Measurements from ENCODE around the gene OR1L1. TPM values are rescaled to one million over a fixed set of nuclear protein-coding genes. Genes with fewer than 3 reads are reported as not detected.

Gene OR1L1, protein sequence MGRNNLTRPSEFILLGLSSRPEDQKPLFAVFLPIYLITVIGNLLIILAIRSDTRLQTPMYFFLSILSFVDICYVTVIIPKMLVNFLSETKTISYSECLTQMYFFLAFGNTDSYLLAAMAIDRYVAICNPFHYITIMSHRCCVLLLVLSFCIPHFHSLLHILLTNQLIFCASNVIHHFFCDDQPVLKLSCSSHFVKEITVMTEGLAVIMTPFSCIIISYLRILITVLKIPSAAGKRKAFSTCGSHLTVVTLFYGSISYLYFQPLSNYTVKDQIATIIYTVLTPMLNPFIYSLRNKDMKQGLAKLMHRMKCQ
- total RNA-seq, result not detected

GRCh38 chr9:122661416-122661815 is at the start of gene OR1L1:
TSS of gene OR1L1 (plus strand) at chr9:122661716. CDS start at chr9:122661716, 0 bp downstream.
- TF ChIP-seq, protein P1, sequence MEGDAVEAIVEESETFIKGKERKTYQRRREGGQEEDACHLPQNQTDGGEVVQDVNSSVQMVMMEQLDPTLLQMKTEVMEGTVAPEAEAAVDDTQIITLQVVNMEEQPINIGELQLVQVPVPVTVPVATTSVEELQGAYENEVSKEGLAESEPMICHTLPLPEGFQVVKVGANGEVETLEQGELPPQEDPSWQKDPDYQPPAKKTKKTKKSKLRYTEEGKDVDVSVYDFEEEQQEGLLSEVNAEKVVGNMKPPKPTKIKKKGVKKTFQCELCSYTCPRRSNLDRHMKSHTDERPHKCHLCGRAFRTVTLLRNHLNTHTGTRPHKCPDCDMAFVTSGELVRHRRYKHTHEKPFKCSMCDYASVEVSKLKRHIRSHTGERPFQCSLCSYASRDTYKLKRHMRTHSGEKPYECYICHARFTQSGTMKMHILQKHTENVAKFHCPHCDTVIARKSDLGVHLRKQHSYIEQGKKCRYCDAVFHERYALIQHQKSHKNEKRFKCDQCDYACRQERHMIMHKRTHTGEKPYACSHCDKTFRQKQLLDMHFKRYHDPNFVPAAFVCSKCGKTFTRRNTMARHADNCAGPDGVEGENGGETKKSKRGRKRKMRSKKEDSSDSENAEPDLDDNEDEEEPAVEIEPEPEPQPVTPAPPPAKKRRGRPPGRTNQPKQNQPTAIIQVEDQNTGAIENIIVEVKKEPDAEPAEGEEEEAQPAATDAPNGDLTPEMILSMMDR (IDR thresholded peaks at IDR 0.05; ENCODE audit: low read depth), result no peak

DNA sequence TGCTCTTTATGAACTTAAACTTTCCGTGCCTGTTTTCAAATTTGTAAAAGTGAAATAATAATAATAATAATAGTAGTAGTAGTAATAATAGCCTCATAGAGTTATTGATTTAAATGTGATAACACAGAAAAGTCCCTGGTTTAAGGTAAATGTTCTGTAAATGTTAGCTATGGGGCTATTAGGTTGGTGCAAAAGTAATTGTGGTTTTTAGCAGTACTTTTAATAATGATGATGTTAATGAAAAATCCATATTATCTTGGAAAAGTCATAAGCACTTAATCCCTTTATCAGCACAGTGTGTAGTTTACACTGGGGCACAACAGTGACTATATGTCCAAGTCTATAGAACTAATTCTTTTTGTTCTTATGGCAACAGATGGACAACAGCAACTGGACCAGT is 47.2 kb upstream of the OR1L1 start, which contains the start of gene OR1Q1:
Gene OR1Q1 (plus strand): TSS at position 377 of the 400 bp plus-strand sequence. CDS start 0 bp downstream, at position 377.
- TF ChIP-seq, protein P1 (IDR thresholded peaks at IDR 0.05; ENCODE audit: low read depth), result no peak

- TF ChIP-seq, protein P1 (IDR thresholded peaks at IDR 0.05; ENCODE audit: low read depth), result no peak
Measured at GRCh38 chr9:122619996-122620395, 41.5 kb upstream of the OR1L1 start.

DNA sequence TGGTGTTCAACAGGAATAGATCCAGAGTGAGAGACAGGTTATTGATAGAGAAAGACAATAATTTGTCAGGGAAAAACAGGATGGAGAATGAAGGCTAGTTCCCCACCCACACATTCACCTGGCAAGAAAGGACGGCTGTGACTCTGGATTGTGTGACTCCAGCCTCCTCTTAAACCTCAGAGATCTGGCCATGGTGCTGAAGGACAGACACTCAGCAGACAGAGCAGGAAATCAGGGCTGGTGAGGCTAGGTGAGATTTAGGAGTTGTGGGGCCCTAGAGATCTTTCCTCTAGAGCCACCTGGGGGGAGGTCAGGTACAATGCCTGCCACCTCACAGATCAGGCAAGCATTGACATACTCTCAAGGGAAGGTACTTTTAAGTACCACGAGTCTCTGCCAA is 19.3 kb upstream of the OR1L1 start:
- TF ChIP-seq, protein P1 (IDR thresholded peaks at IDR 0.05; ENCODE audit: low read depth), result no peak

DNA sequence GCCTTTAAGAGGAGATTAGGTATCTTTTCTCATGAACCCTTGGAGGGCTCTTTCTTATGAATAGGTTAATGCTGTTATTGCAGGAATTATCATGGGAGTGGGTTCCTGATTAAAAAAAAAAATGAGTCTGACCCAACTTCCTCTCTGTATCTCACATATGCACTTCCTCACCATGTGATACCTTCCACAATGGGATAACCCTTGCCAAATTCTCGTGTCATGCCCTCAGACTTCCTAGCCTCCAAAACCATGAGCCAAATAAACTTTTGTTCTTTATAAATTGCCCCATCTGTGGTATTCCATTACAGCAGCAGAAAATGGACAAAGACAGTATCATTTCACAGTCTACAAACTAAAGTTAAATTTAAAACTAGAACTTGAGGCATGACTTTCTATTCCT is 5.1 kb upstream of the OR1L1 start:
- TF ChIP-seq, protein P1 (IDR thresholded peaks at IDR 0.05; ENCODE audit: low read depth), result no peak

- TF ChIP-seq, protein P1 (IDR thresholded peaks at IDR 0.05; ENCODE audit: low read depth), result no peak
Measured at GRCh38 chr9:122657527-122657926, 4.0 kb upstream of the OR1L1 start, which contains the start of gene OR1B1. TSS of gene OR1B1 (minus strand) at chr9:122657627.

DNA sequence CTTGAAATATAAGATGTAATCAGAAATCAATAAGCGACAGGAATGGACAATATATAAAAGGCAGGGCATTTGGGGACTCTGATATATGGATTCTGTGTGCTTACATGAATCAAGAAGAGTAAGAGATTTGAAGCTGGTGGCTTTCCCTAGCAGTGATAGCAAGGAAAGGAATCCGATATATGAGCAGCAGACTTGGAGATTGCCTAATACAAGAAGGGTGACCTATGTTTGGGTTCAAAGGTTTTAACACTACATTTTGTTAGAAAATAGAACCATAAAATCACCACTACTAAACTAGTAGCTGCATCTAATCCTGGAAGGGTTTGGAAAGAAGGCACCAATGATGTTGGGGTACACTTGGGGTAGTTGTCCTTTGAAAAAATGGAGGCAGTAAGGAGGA is 11.0 kb downstream of the OR1L1 start:
- TF ChIP-seq, protein P1 (IDR thresholded peaks at IDR 0.05; ENCODE audit: low read depth), result no peak
